HG03460 (cell line): ENCODE measurements around the gene PIERCE2.
"Not testable (repeated sequence)": the region's sequence is repeated elsewhere in the genome, so short reads cannot be mapped to it uniquely, and the experiment has no call there.

Source experiments
- ATAC-seq: cut with Tn5 transposase; IDR thresholded peaks from one replicate; pipeline ENCODE4 v1.9.1; 2021; ENCODE audit not compliant: unreplicated experiment

The PIERCE2 gene, protein sequence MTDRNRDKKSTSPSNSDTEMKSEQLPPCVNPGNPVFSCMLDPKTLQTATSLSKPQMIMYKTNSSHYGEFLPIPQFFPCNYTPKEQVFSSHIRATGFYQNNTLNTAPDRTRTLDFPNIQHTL

GRCh38 chr15:55408012-55408928 lies at the start of gene PIERCE2, which contains the start of gene CCPG1:
PIERCE2 (plus strand) TSS chr15:55408495; CDS start chr15:55408769, 274 bp downstream.
CCPG1 (minus strand) TSS chr15:55408359; CDS start chr15:55389424, 18,935 bp downstream.
- peak; percentile 93 for ATAC-seq

GRCh38 chr15:55360256-55360655 lies 48.0 kb upstream of the PIERCE2 start:
- ATAC-seq = no peak

- ATAC-seq = no peak
Observed at GRCh38 chr15:55361048-55361447, 47.2 kb upstream of the PIERCE2 start.

- no peak for ATAC-seq
Observed at GRCh38 chr15:55362641-55363040, 45.7 kb upstream of the PIERCE2 start.

DNA sequence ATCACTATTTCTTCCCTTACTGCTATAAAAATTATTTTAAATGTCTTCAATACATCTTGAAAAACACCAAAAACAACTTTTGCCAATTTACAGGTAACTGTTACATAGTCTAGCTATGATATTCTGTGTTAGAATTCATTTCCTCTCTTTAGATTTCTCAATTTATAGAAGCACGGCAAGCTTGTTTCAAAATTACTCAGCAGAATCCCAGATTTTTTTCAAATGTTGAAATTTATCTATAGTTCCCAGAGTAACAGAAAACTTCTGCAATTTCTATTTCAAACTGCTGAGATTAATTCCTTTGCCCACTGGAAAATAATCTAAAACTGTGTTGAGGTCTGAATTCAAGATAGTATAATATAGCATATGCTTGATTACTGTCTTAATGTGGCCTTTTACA lies 41.3 kb upstream of the PIERCE2 start:
- ATAC-seq = no peak

GRCh38 chr15:55372701-55373440 lies 35.4 kb upstream of the PIERCE2 start:
- no peak for ATAC-seq

GRCh38 chr15:55379095-55379494 lies 29.2 kb upstream of the PIERCE2 start:
- ATAC-seq = no peak

DNA sequence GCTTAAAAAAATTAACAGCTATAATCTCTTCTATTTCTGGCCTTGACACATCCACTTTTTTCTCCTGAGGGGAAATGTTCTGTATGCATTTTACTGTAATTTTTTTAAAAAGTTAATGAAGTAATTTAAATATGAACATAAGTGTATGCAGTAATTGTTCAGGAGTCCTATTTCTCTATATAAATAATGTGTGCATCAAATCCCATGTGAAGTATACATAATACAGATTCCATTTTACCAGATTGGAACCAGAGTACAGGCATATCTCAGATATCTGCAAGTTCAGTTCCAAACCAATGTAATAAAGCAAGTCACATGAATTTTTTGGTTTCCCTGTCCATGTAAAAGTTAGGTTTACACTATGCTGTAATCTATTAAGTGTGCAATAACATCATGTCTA lies 26.7 kb upstream of the PIERCE2 start:
- ATAC-seq = no peak

GRCh38 chr15:55383687-55384086 lies 24.6 kb upstream of the PIERCE2 start:
- ATAC-seq = no peak

DNA sequence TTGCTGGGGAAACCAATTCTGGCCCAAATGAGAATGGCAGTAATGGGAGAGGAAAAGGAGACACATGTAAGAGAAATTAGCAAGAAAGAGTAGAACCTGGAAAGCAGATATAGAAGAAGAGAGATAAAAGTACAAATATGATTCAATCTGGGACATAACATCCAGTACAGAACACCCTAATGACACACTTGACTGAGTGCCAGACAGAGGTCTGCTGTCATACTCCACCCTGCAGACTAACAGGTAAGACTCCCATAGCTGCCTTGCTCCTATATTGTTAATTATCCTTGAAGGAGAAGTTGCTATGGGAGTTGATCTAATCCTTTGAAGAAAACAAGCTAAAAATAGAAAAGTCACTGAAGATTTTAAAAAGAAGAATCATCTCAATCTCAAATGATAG lies 21.3 kb upstream of the PIERCE2 start:
- no peak for ATAC-seq

DNA sequence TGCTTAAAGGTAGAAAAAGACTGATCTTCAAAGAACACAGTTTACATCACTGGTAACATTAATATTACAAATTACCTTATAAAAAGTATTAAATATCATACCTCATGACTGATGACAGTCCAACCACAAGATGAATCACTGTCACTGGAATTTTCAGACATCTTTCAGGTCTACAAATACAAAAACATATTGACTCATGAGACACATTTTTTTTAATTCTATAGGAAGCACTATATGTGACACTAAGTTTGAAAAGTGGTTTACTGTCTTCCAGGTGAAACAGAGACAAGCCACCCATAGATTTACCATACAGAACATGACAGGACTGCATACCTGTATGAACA lies 19.1 kb upstream of the PIERCE2 start:
- ATAC-seq = no peak

GRCh38 chr15:55394694-55395093 lies 13.6 kb upstream of the PIERCE2 start:
- ATAC-seq = no peak

DNA sequence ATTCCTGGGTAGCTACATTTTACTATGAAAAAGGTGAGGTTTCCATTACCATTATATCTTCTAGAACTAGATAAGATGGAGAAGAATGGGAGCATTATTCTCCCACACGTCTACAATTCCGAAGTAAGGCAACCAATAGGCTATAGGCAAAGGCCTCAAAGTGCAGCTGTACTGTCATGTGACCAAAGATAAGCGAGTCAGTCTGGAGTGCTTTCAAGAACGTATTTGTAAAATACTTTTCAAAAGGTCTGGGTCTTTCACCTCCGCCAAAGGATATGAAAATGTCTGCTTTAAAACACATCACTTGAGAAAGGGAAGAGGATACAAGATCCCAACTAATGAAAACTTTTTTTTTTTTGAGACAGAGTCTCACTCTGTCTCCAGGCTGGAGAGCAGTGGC lies 10.1 kb upstream of the PIERCE2 start:
- no peak for ATAC-seq

DNA sequence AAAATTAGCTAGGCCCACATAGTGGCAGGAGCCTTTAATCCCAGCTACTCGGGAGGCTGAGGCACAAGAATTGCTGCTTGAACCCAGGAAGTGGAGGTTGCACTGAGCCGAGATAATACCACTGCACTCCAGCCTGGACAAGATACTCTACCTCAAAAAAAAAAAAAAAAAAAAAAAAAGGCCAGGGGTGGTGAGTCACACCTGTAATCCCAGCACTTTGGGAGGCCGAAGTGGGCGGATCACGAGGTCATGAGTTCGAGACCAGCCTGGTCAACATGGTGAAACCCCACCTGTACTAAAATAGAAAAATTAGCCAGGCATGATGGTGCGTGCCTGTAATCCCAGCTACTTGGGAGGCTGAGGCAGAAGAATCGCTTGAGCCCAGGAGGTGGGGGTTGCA lies 8.2 kb upstream of the PIERCE2 start:
- ATAC-seq = not testable (repeated sequence)

DNA sequence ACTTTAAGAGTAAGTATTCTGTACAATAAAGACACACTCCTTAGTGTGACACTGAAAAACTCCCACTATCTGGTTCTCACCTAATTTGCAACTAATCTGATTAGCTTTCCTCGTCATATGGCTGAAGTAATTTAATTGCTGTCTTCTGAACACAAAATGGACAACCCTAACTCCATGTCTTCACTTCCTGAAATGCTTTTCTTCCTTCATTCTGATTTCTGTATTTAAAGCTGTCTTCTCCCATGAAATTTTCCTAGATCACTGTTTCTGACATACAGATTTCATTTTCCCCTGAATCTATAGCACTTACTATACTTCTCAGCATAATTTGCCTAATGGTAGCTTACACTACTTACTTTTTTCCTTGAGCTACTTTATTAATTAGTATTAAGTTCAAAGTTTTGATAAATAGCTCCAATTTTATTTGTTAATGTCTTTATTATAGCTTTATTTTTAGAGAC lies 6.5 kb upstream of the PIERCE2 start:
- ATAC-seq = no peak

GRCh38 chr15:55402707-55403106 lies 5.6 kb upstream of the PIERCE2 start:
- ATAC-seq = peak; percentile 35

GRCh38 chr15:55403531-55403930 lies 4.8 kb upstream of the PIERCE2 start:
- ATAC-seq = no peak

- peak; percentile 2 for ATAC-seq
Observed at GRCh38 chr15:55407498-55408011, 740 bp upstream of the PIERCE2 start.

GRCh38 chr15:55408976-55409375 lies 681 bp downstream of the PIERCE2 start:
- not testable (repeated sequence) for ATAC-seq

- not testable (repeated sequence) for ATAC-seq
Observed at GRCh38 chr15:55417678-55418077, 9.4 kb downstream of the PIERCE2 start.

- ATAC-seq = no peak
Observed at GRCh38 chr15:55420171-55420866, 12.0 kb downstream of the PIERCE2 start.
